Stimulated activated naive CD8-positive, alpha-beta T cell treated with anti-CD3 and anti-CD28 coated beads, Interleukin-15, amount 100 ng/mL, for 72 hours (primary cell): ENCODE results near the gene SARDH.

Experiments
- ATAC-seq: fragments of 150-1000 bp; cut with Tn5 transposase; 2 replicates; pipeline ENCODE4 v1.10.0; 2021; ENCODE audit warnings: mild to moderate bottlenecking, moderate library complexity
- DNase-seq, 2 donors: peaks; one replicate each; pipeline ENCODE4 v3.0.0; 2021 to 2022
- H3K27ac Mint-ChIP-seq, 2 donors: one replicate each; pipeline ENCODE4 v1.8.0; 2022; ENCODE audit warnings: mild to moderate bottlenecking in 2 of 2, mixed read lengths in 2 of 2, moderate library complexity in 2 of 2
- H3K27me3 Mint-ChIP-seq: one replicate; pipeline ENCODE4 v1.8.0; 2022; ENCODE audit warnings: mixed read lengths
- H3K4me1 Mint-ChIP-seq: one replicate; pipeline ENCODE4 v1.8.0; 2022; ENCODE audit warnings: mild to moderate bottlenecking, mixed read lengths
- H3K4me3 Mint-ChIP-seq, 2 donors: one replicate each; pipeline ENCODE4 v1.8.0; 2022; ENCODE audit warnings: mild to moderate bottlenecking in 2 of 2, mixed read lengths in 2 of 2, moderate library complexity in 1 of 2
- H3K9me3 Mint-ChIP-seq, 2 donors: one replicate each; pipeline ENCODE4 v1.8.0; 2022; ENCODE audit warnings: mixed read lengths in 2 of 2

SARDH gene

GRCh38 chr9:133614056-133614455, 124.1 kb downstream of the SARDH start:
- Mint-ChIP-seq H3K4me3 (no peak overlapping the region), H3K27me3 (peaks cover 46% of the 10 kb centered on the region), H3K27ac (no peak overlapping the region), H3K9me3 (no peaks in the 10 kb centered on the region), H3K4me1 (peaks cover 6% of the 10 kb centered on the region)
- DNase-seq (no peak), ATAC-seq (no peak)
